ENCODE measurements around the gene SPOP. TPM values are rescaled to one million over a fixed set of nuclear protein-coding genes. Genes with fewer than 3 reads are reported as not detected.
"Not testable (repeated sequence)": the region's sequence is repeated elsewhere in the genome, so short reads cannot be mapped to it uniquely, and the experiment has no call there.

The SPOP gene
- total RNA-seq, 1 donor from 2014 or later: 58.0 TPM

- Mint-ChIP-seq H3K9me3 (ENCODE audit: low read depth) (no peaks in the 10 kb centered on the region), H3K36me3 (ENCODE audit: insufficient read depth) (no peaks in the 10 kb centered on the region)
- DNase-seq (ENCODE audit: low spot score, unreplicated experiment): no peak
Measured at GRCh38 chr17:49552070-49552751, 125.7 kb downstream of the SPOP start.

GRCh38 chr17:49551221-49552069 is 126.5 kb downstream of the SPOP start:
- no peak for TF ChIP-seq CTCF (IDR thresholded peaks at IDR 0.05; ENCODE audit: unreplicated experiment)
- H3K27me3 Mint-ChIP-seq: peaks cover 19% of the 10 kb centered on the region

More at GRCh38 chr17:49552070-49552751, 125.7 kb downstream of the SPOP start:
- H3K27ac Mint-ChIP-seq: no peak overlapping the region
- no peak for TF ChIP-seq CTCF (IDR thresholded peaks at IDR 0.05; ENCODE audit: unreplicated experiment)
- H3K4me3 Mint-ChIP-seq (ENCODE audit: low read depth): no peak overlapping the region
- H3K27me3 Mint-ChIP-seq: peaks cover 16% of the 10 kb centered on the region
- H3K4me1 Mint-ChIP-seq (ENCODE audit: low read depth): no peaks in the 10 kb centered on the region

GRCh38 chr17:49550764-49551163 is 127.1 kb downstream of the SPOP start:
- peaks cover 17% of the 10 kb centered on the region for H3K27me3 Mint-ChIP-seq

More at GRCh38 chr17:49551221-49552069, 126.5 kb downstream of the SPOP start:
- no peak for DNase-seq (ENCODE audit: low spot score, unreplicated experiment)
- no peaks in the 10 kb centered on the region for H3K36me3 Mint-ChIP-seq (ENCODE audit: insufficient read depth)
- H3K4me3 Mint-ChIP-seq (ENCODE audit: low read depth): no peak overlapping the region
- H3K4me1 Mint-ChIP-seq (ENCODE audit: low read depth): no peaks in the 10 kb centered on the region
- H3K27ac Mint-ChIP-seq: no peak overlapping the region
- H3K9me3 Mint-ChIP-seq (ENCODE audit: low read depth): no peaks in the 10 kb centered on the region

GRCh38 chr17:49549691-49550678 is 127.9 kb downstream of the SPOP start:
- Mint-ChIP-seq H3K4me3 (ENCODE audit: low read depth) (no peak overlapping the region), H3K4me1 (ENCODE audit: low read depth) (no peaks in the 10 kb centered on the region), H3K9me3 (ENCODE audit: low read depth) (no peaks in the 10 kb centered on the region), H3K36me3 (ENCODE audit: insufficient read depth) (no peaks in the 10 kb centered on the region), H3K27me3 (peaks cover 17% of the 10 kb centered on the region), H3K27ac (no peak overlapping the region)
- no peak for TF ChIP-seq CTCF (IDR thresholded peaks at IDR 0.05; ENCODE audit: unreplicated experiment)
- DNase-seq (ENCODE audit: low spot score, unreplicated experiment): no peak

More at GRCh38 chr17:49550764-49551163, 127.1 kb downstream of the SPOP start:
- not testable (repeated sequence) for H3K4me1 Mint-ChIP-seq (ENCODE audit: low read depth); H3K9me3 Mint-ChIP-seq (ENCODE audit: low read depth); H3K36me3 Mint-ChIP-seq (ENCODE audit: insufficient read depth); H3K27ac Mint-ChIP-seq; H3K4me3 Mint-ChIP-seq (ENCODE audit: low read depth); DNase-seq (ENCODE audit: low spot score, unreplicated experiment)

- Mint-ChIP-seq H3K4me1 (ENCODE audit: low read depth) (no peaks in the 10 kb centered on the region), H3K27me3 (peaks cover 17% of the 10 kb centered on the region), H3K27ac (no peak overlapping the region), H3K9me3 (ENCODE audit: low read depth) (no peaks in the 10 kb centered on the region), H3K36me3 (ENCODE audit: insufficient read depth) (no peaks in the 10 kb centered on the region), H3K4me3 (ENCODE audit: low read depth) (no peak overlapping the region)
- DNase-seq (ENCODE audit: low spot score, unreplicated experiment): no peak
- no peak for TF ChIP-seq CTCF (IDR thresholded peaks at IDR 0.05; ENCODE audit: unreplicated experiment)
Measured at GRCh38 chr17:49549311-49549605, 128.6 kb downstream of the SPOP start.

Other genes with a start within 250 kb of the SPOP start
- 2.7 and 6.2 TPM in 2 replicates for gene NGFR, start 182.8 kb downstream of the SPOP start, total RNA-seq
- gene NXPH3, start 102.2 kb downstream of the SPOP start, total RNA-seq: 0.20 and 0.38 TPM in 2 replicates
- 67.4 and 72.2 TPM in 2 replicates for gene SLC35B1, start 29.9 kb upstream of the SPOP start, total RNA-seq
- 19.1 and 20.2 TPM in 2 replicates for gene FAM117A, start 86.0 kb upstream of the SPOP start, total RNA-seq
- gene KAT7, start 110.6 kb upstream of the SPOP start, total RNA-seq: 67.9 and 72.0 TPM in 2 replicates
- gene TAC4, start 170.0 kb upstream of the SPOP start, total RNA-seq: not detected in 2 replicates